ENCODE results near the gene CEP112. TPM values are rescaled to one million over a fixed set of nuclear protein-coding genes. Genes with fewer than 3 reads are reported as not detected.

Gene CEP112
- total RNA-seq, 1 donor from 2014 or later, result 9.7 TPM

- no peak overlapping the region for H3K4me3 ChIP-seq
Observed at GRCh38 chr17:65933290-65933689, 258.6 kb downstream of the CEP112 start.

GRCh38 chr17:65931246-65932149, 260.4 kb downstream of the CEP112 start:
- peaks cover 12% of the 10 kb centered on the region for H3K4me1 Mint-ChIP-seq
- no peak overlapping the region for H3K4me3 ChIP-seq
- H3K9ac ChIP-seq, result no peak overlapping the region
- H3K27ac ChIP-seq, result no peak overlapping the region
- H3K79me2 ChIP-seq (ENCODE audit: low read depth), result no peaks in the 10 kb centered on the region
- H3F3A ChIP-seq (ENCODE audit: low read depth), result no peaks in the 10 kb centered on the region
- no peaks in the 10 kb centered on the region for H3K36me3 ChIP-seq
- H3K4me1 ChIP-seq, result no peaks in the 10 kb centered on the region
- H3K27me3 ChIP-seq, result no peaks in the 10 kb centered on the region
- no peak overlapping the region for H3K4me2 ChIP-seq
- H3K27ac Mint-ChIP-seq, result no peak overlapping the region
- H3K27me3 Mint-ChIP-seq (ENCODE audit: insufficient read depth, low read depth), result no peaks in the 10 kb centered on the region
- no peaks in the 10 kb centered on the region for H4K20me1 ChIP-seq (ENCODE audit: low read depth)
- H3K4me3 Mint-ChIP-seq, result no peak overlapping the region
- H2AFZ ChIP-seq (replicated peaks), result no peak overlapping the region
- peaks cover 41% of the 10 kb centered on the region for H3K9me3 Mint-ChIP-seq
- no peaks in the 10 kb centered on the region for H3K9me3 ChIP-seq (ENCODE audit: low read depth)
- DNase-seq (ENCODE audit: low spot score), result no peak
- H3K36me3 Mint-ChIP-seq, result peaks cover 35% of the 10 kb centered on the region
- no peak for TF ChIP-seq EZH2 (IDR thresholded peaks at IDR 0.05)
- no peak for TF ChIP-seq CTCF (IDR thresholded peaks at IDR 0.05)
- no peak for TF ChIP-seq EZH2phosphoT487 (IDR thresholded peaks at IDR 0.05)

More at GRCh38 chr17:65933290-65933689, 258.6 kb downstream of the CEP112 start:
- no peaks in the 10 kb centered on the region for H3K4me1 ChIP-seq
- peaks cover 29% of the 10 kb centered on the region for H3K36me3 Mint-ChIP-seq
- no peak overlapping the region for H3K27ac ChIP-seq
- H3K9ac ChIP-seq, result no peak overlapping the region
- H3K9me3 ChIP-seq (ENCODE audit: low read depth), result no peaks in the 10 kb centered on the region
- no peaks in the 10 kb centered on the region for H3K79me2 ChIP-seq (ENCODE audit: low read depth)
- no peaks in the 10 kb centered on the region for H3K27me3 Mint-ChIP-seq (ENCODE audit: insufficient read depth, low read depth)
- H4K20me1 ChIP-seq (ENCODE audit: low read depth), result no peaks in the 10 kb centered on the region
- H3K9me3 Mint-ChIP-seq, result peaks cover 43% of the 10 kb centered on the region
- H3K4me1 Mint-ChIP-seq, result peaks cover 12% of the 10 kb centered on the region
- H3K4me3 Mint-ChIP-seq, result no peak overlapping the region
- no peak for TF ChIP-seq EZH2 (IDR thresholded peaks at IDR 0.05)
- H3K4me2 ChIP-seq, result no peak overlapping the region
- no peak for DNase-seq (ENCODE audit: low spot score)
- H2AFZ ChIP-seq (replicated peaks), result no peak overlapping the region
- H3K36me3 ChIP-seq, result no peaks in the 10 kb centered on the region
- no peak overlapping the region for H3K27ac Mint-ChIP-seq
- no peaks in the 10 kb centered on the region for H3K27me3 ChIP-seq
- no peaks in the 10 kb centered on the region for H3F3A ChIP-seq (ENCODE audit: low read depth)

- H3K4me2 ChIP-seq, result no peak overlapping the region
- H3K4me3 Mint-ChIP-seq, result no peak overlapping the region
Observed at GRCh38 chr17:65930140-65930730, 261.7 kb downstream of the CEP112 start.

More at GRCh38 chr17:65930140-65930730, 261.7 kb downstream of the CEP112 start:
- no peaks in the 10 kb centered on the region for H3K36me3 ChIP-seq
- H4K20me1 ChIP-seq (ENCODE audit: low read depth), result no peaks in the 10 kb centered on the region
- no peaks in the 10 kb centered on the region for H3K4me1 ChIP-seq
- no peak overlapping the region for H3K27ac ChIP-seq
- no peaks in the 10 kb centered on the region for H3K27me3 ChIP-seq
- H2AFZ ChIP-seq (replicated peaks), result no peak overlapping the region
- Mint-ChIP-seq H3K27ac (no peak overlapping the region), H3K9me3 (peaks cover 30% of the 10 kb centered on the region), H3K36me3 (peaks cover 35% of the 10 kb centered on the region), H3K27me3 (ENCODE audit: insufficient read depth, low read depth) (no peaks in the 10 kb centered on the region), H3K4me1 (peaks cover 12% of the 10 kb centered on the region)
- H3K9ac ChIP-seq, result no peak overlapping the region
- DNase-seq (ENCODE audit: low spot score), result no peak
- H3K79me2 ChIP-seq (ENCODE audit: low read depth), result no peaks in the 10 kb centered on the region
- TF ChIP-seq EZH2phosphoT487 (IDR thresholded peaks at IDR 0.05) (no peak), CTCF (IDR thresholded peaks at IDR 0.05) (no peak), EZH2 (IDR thresholded peaks at IDR 0.05) (no peak)
- no peaks in the 10 kb centered on the region for H3F3A ChIP-seq (ENCODE audit: low read depth)
- no peak overlapping the region for H3K4me3 ChIP-seq
- no peaks in the 10 kb centered on the region for H3K9me3 ChIP-seq (ENCODE audit: low read depth)

Measured in neural progenitor cell (in vitro differentiated cells).